ENCODE data around the gene CATSPERZ.
"Not testable (repeated sequence)": the region's sequence is repeated elsewhere in the genome, so short reads cannot be mapped to it uniquely, and the experiment has no call there.

GRCh38 chr11:64323984-64324383, 23.8 kb downstream of the CATSPERZ start:
- not testable (repeated sequence) for TF ChIP-seq CTCF (IDR thresholded peaks at IDR 0.05); EP300 (IDR thresholded peaks at IDR 0.05; ENCODE audit: low read depth); POLR2A (IDR thresholded peaks at IDR 0.05); POLR2AphosphoS5 (IDR thresholded peaks at IDR 0.05)

Data from transverse colon (tissue), 4 donors.